H1 (cell line): Measurements from ENCODE around the gene CUL9. TPM values are rescaled to one million over a fixed set of nuclear protein-coding genes. Genes with fewer than 3 reads are reported as not detected.

Experiments
- CTCF ChIA-PET: fragments of 300-600 bp; sonication (Branson Sonifier 250); formaldehyde crosslinking; loops from one replicate; lab custom pipeline; 2021; ENCODE audit not compliant: partially characterized antibody; lab: Charles Lee
- POLR2A ChIA-PET: fragments of 300-600 bp; sonication (Branson Sonifier 250); formaldehyde crosslinking; loops from one replicate; lab custom pipeline; 2021; ENCODE audit warnings: inconsistent platforms; ENCODE audit not compliant: partially characterized antibody; lab: Charles Lee
- DNase-seq, 2 experiments: peaks; one replicate each; pipeline versions ENCODE4 v3.0.0 to v3.0.0-alpha.2; 2010 to 2022; ENCODE audit warnings: low spot score in 2 of 2, low read depth in 1 of 2, mixed read lengths in 1 of 2
- FAIRE-seq: peaks from 2 replicates; lab custom pipeline; 2011; peaks lifted over from hg19 to GRCh38; lab: Jason Lieb, UNC
- H2AFZ ChIP-seq: 2 replicates; pipeline ENCODE4 v1.8.1; 2012; ENCODE audit warnings: low read length, inconsistent platforms
- H2AK5ac ChIP-seq: 2 replicates; pipeline ENCODE4 v1.6.1; 2013; ENCODE audit warnings: low read depth, low read length
- H2BK120ac ChIP-seq: replicated peaks from 2 replicates; pipeline ENCODE3; 2013; ENCODE audit warnings: low read depth, low read length, inconsistent platforms
- H2BK12ac ChIP-seq: 2 replicates; pipeline ENCODE4 v1.6.1; 2013; ENCODE audit warnings: low read depth, low read length
- H2BK15ac ChIP-seq: 2 replicates; pipeline ENCODE4 v1.6.1; 2013; ENCODE audit warnings: low read length
- H2BK20ac ChIP-seq: 2 replicates; pipeline ENCODE4 v1.6.1; 2013; ENCODE audit warnings: low read length
- H2BK5ac ChIP-seq: 2 replicates; pipeline ENCODE4 v1.6.1; 2013; ENCODE audit warnings: low read depth, low read length
- H3K14ac ChIP-seq: 2 replicates; pipeline ENCODE4 v1.6.1; 2013; ENCODE audit warnings: inconsistent platforms; ENCODE audit not compliant: insufficient read length
- H3K18ac ChIP-seq: 2 replicates; pipeline ENCODE4 v1.6.1; 2013; ENCODE audit warnings: low read length; ENCODE audit errors: extremely low read depth
- H3K23ac ChIP-seq: 2 replicates; pipeline ENCODE4 v1.6.1; 2013; ENCODE audit warnings: inconsistent platforms; ENCODE audit not compliant: insufficient read length
- H3K23me2 ChIP-seq: 2 replicates; pipeline ENCODE4 v1.6.1; 2013; ENCODE audit warnings: low read depth, low read length
- H3K27ac ChIP-seq: 2 replicates; pipeline ENCODE4 v1.6.1; 2011; ENCODE audit warnings: low read depth, low read length, inconsistent platforms
- H3K27me3 ChIP-seq, 4 experiments: replicated peaks in 1 of 4; 1 replicate in 1 of 4; 2 replicates in 3 of 4; pipeline versions ENCODE4 v1.6.1 to v1.8.1; 2011 to 2013; ENCODE audit warnings: low read length in 3 of 4, mild to moderate bottlenecking in 3 of 4, inconsistent platforms in 2 of 4, mixed read lengths in 2 of 4, moderate library complexity in 1 of 4; ENCODE audit not compliant: control insufficient read depth in 3 of 4, insufficient read depth in 3 of 4; ENCODE audit errors: extremely low read depth in 1 of 4
- H3K36me3 ChIP-seq, 4 experiments: 2 replicates each; pipeline versions ENCODE4 v1.6.1 to v1.8.1; 2011 to 2013; ENCODE audit warnings: mild to moderate bottlenecking in 4 of 4, low read length in 3 of 4, moderate library complexity in 2 of 4, control low read depth in 1 of 4, inconsistent platforms in 1 of 4; ENCODE audit not compliant: insufficient read depth in 4 of 4, control insufficient read depth in 2 of 4
- H3K4ac ChIP-seq: replicated peaks from 2 replicates; pipeline ENCODE3; 2013; ENCODE audit warnings: low read length, low read depth, mixed read lengths, inconsistent platforms; ENCODE audit not compliant: insufficient read length
- H3K4me1 ChIP-seq, 4 experiments: replicated peaks in 1 of 4; 1 replicate in 1 of 4; 2 replicates in 3 of 4; pipeline versions ENCODE4 v1.6.1 to v1.8.1; 2011 to 2013; ENCODE audit warnings: low read length in 3 of 4, inconsistent platforms in 2 of 4, mixed read lengths in 1 of 4; ENCODE audit not compliant: insufficient read depth in 4 of 4, control insufficient read depth in 3 of 4
- H3K4me2 ChIP-seq, 2 experiments: 2 replicates each; pipeline versions ENCODE4 v1.6.1 to v1.8.1; 2011 to 2013; ENCODE audit warnings: low read depth in 2 of 2, low read length in 2 of 2, control low read depth in 1 of 2, inconsistent platforms in 1 of 2, mild to moderate bottlenecking in 1 of 2; ENCODE audit not compliant: insufficient read depth in 1 of 2
- H3K4me3 ChIP-seq, 4 experiments: fragments of 200-600, 300-600 bp in 1 of 4; sonication (generic), shearing (Covaris generic), sonication (Bioruptor Twin) in 1 of 4; 2 replicates each; pipeline versions ENCODE4 v1.5.1 to v1.8.1; 2011 to 2016; ENCODE audit warnings: low read length in 4 of 4, low read depth in 3 of 4, control low read depth in 2 of 4, inconsistent platforms in 2 of 4, mild to moderate bottlenecking in 2 of 4, mixed read lengths in 1 of 4, moderate library complexity in 1 of 4; ENCODE audit not compliant: insufficient read depth in 2 of 4; ENCODE audit errors: extremely low read depth in 1 of 4
- H3K56ac ChIP-seq: replicated peaks from 2 replicates; pipeline ENCODE3; 2013; ENCODE audit warnings: low read depth, mild to moderate bottlenecking, mixed read lengths, low read length, inconsistent platforms; ENCODE audit not compliant: insufficient read length
- H3K79me1 ChIP-seq: 2 replicates; pipeline ENCODE4 v1.6.1; 2013; ENCODE audit warnings: low read depth, low read length, control low read depth
- H3K79me2 ChIP-seq, 2 experiments: 2 replicates each; pipeline versions ENCODE4 v1.6.1 to v1.8.1; 2012 to 2013; ENCODE audit warnings: low read length in 2 of 2, mild to moderate bottlenecking in 2 of 2, inconsistent platforms in 1 of 2; ENCODE audit not compliant: insufficient read depth in 2 of 2, control insufficient read depth in 1 of 2
- H3K9ac ChIP-seq, 4 experiments: replicated peaks in 1 of 4; 1 replicate in 1 of 4; 2 replicates in 3 of 4; pipeline versions ENCODE4 v1.6.1 to v1.8.1; 2011 to 2013; ENCODE audit warnings: low read depth in 3 of 4, low read length in 3 of 4, control low read depth in 2 of 4, mild to moderate bottlenecking in 2 of 4, moderate library complexity in 2 of 4, inconsistent platforms in 1 of 4; ENCODE audit errors: extremely low read depth in 1 of 4
- H3K9me3 ChIP-seq, 2 experiments: 2 replicates each; pipeline versions ENCODE4 v1.6.1 to v1.8.1; 2012 to 2013; ENCODE audit warnings: mild to moderate bottlenecking in 2 of 2, moderate library complexity in 2 of 2, control low read depth in 1 of 2, inconsistent platforms in 1 of 2, low read depth in 1 of 2, low read length in 1 of 2, mixed read lengths in 1 of 2; ENCODE audit not compliant: insufficient read depth in 2 of 2
- H4K20me1 ChIP-seq, 2 experiments: replicated peaks in 1 of 2; 2 replicates each; pipeline versions ENCODE3 to v1.8.1; 2011 to 2013; ENCODE audit warnings: inconsistent platforms in 2 of 2, low read length in 2 of 2, mild to moderate bottlenecking in 1 of 2; ENCODE audit not compliant: insufficient read depth in 2 of 2, control insufficient read depth in 1 of 2
- H4K5ac ChIP-seq: 2 replicates; pipeline ENCODE4 v1.6.1; 2013; ENCODE audit warnings: low read length, low read depth, mixed read lengths, inconsistent platforms; ENCODE audit not compliant: insufficient read length
- H4K8ac ChIP-seq: 2 replicates; pipeline ENCODE4 v1.8.0; 2013; ENCODE audit warnings: mild to moderate bottlenecking, moderate library complexity, low read length, inconsistent platforms; ENCODE audit not compliant: insufficient read depth; ENCODE audit errors: extremely low read depth
- H4K91ac ChIP-seq: replicated peaks from 2 replicates; pipeline ENCODE3; 2013; ENCODE audit warnings: low read length, mixed read lengths, inconsistent platforms; ENCODE audit not compliant: insufficient read length
- CHD1 ChIP-seq: IDR thresholded peaks from 2 replicates; pipeline ENCODE4 v1.6.1; 2012; ENCODE audit warnings: low read depth, low read length, improper control_type of control experiment
- HDAC6 ChIP-seq: IDR thresholded peaks from one replicate; pipeline ENCODE4 v1.7.1; 2012; ENCODE audit warnings: low read depth, mild to moderate bottlenecking, inconsistent platforms, low read length, moderate library complexity
- YY1 ChIP-seq: IDR thresholded peaks from 2 replicates; pipeline ENCODE4 v1.6.1; 2011; ENCODE audit warnings: low read depth, mild to moderate bottlenecking, low read length
- WGBS, 2 experiments: shearing (Covaris generic) in 1 of 2; methylation state at CpG; one replicate each; pipeline versions ENCODE4 v1.1.6 to v1.1.7; 2013 to 2015; ENCODE audit warnings: low lambda C conversion rate in 2 of 2, mixed read lengths in 2 of 2, inconsistent platforms in 1 of 2, low coverage in 1 of 2, missing lambda C conversion rate in 1 of 2; ENCODE audit not compliant: insufficient replicate concordance in 2 of 2, insufficient coverage in 1 of 2, insufficient read length in 1 of 2; ENCODE audit errors: extremely low coverage in 1 of 2, missing lambda C conversion rate in 1 of 2; 5-methylcytosine and 5-hydroxymethylcytosine counted together
- polyA plus RNA-seq, 7 experiments: library from polyadenylated mRNA; depleted of rRNA in 3 of 7; stranded (reverse) in 5 of 7; unstranded in 2 of 7; fragments of >200 nt in 5 of 7; fragments of 200-250 nt in 2 of 7; gene quantifications; 1 replicate in 5 of 7; 2 replicates in 1 of 7; 4 replicates in 1 of 7; pipeline versions ENCODE4 v1.2.1 to v1.2.3, GENCODE V29; 2011 to 2013; ENCODE audit warnings: missing spikeins in 2 of 7, mixed read lengths in 2 of 7
- total RNA-seq: library from RNA; stranded (reverse); fragmentation: NEBNext Ultra II Directional; extraction: Animal tissue kit (Norgen Biotek cat#: 25700); gene quantifications from 2 replicates; pipeline ENCODE4 v1.2.1, GENCODE V29; 2021

The CUL9 gene
- total and polyA plus RNA-seq, 2 of the 8 experiments (the other 6 are each of a cell fraction or from before 2014, with no cell fraction given), result 7.7 to 9.8 TPM

GRCh38 chr6:43257367-43258145, 75.6 kb downstream of the CUL9 start:
- TF ChIP-seq CHD1 (no peak), HDAC6 (no peak), YY1 (peak; percentile 52; the same call in 1 of the 2 replicates)
- H4K8ac ChIP-seq, result no peak overlapping the region
- DNase-seq (no peak), FAIRE-seq (no peak)
- H2BK5ac ChIP-seq, result no peak overlapping the region
- no peak overlapping the region for H2AFZ ChIP-seq
- no peaks in the 10 kb centered on the region for H3K79me2 ChIP-seq
- H3K18ac ChIP-seq, result no peak overlapping the region
- POLR2A ChIA-PET, result interaction anchor here (1.0 to 1.4 kb wide), 2 partner anchors 9 to 11 kb away, joined by 5 to 6 read pairs; no protein-coding TSS in a partner anchor
- no peaks in the 10 kb centered on the region; a peak in 1 of 7 replicates for H3K27me3 ChIP-seq
- no peak overlapping the region for H3K4me3 ChIP-seq
- no peaks in the 10 kb centered on the region; a peak in 1 of 7 replicates for H3K4me1 ChIP-seq
- no peak overlapping the region for H2BK120ac ChIP-seq
- H3K36me3 ChIP-seq, result no peaks in the 10 kb centered on the region
- no peak overlapping the region for H3K56ac ChIP-seq
- H3K4me2 ChIP-seq, result no peak overlapping the region
- CTCF ChIA-PET, result interaction anchor here (0.9 to 1.6 kb wide), 5 partner anchors 19 to 235 kb away, joined by 3 to 4 read pairs (median 3); no protein-coding TSS in a partner anchor
- H3K14ac ChIP-seq, result no peak overlapping the region
- H3K79me1 ChIP-seq, result no peaks in the 10 kb centered on the region
- no peak overlapping the region for H3K27ac ChIP-seq
- no peaks in the 10 kb centered on the region for H3K9me3 ChIP-seq
- H2BK12ac ChIP-seq, result no peak overlapping the region
- 0 out of 2 replicates have a peak overlapping the region, but pooled peaks have one; percentile 46 for H2BK15ac ChIP-seq
- H4K20me1 ChIP-seq, result peaks cover 0 to 2% of the 10 kb centered on the region in 2 experiments
- H4K5ac ChIP-seq, result no peak overlapping the region
- H3K23me2 ChIP-seq, result no peaks in the 10 kb centered on the region
- no peak overlapping the region for H3K9ac ChIP-seq
- no peak overlapping the region for H3K23ac ChIP-seq
- WGBS, 2 experiments, result 82% methylated on average over 12 of the region's 12 CpGs; no CpG with 5 or more reads in 1 of the 2 experiments
- no peak overlapping the region for H2AK5ac ChIP-seq
- no peak overlapping the region for H2BK20ac ChIP-seq
- peak overlapping the region; percentile 1 for H4K91ac ChIP-seq
- no peak overlapping the region for H3K4ac ChIP-seq
